Astrocyte of the cerebellum (primary cell): ENCODE data around the gene FOXP1.

Source experiments
- DNase-seq: peaks from one replicate; pipeline ENCODE4 v3.0.0-alpha.2; 2011; ENCODE audit warnings: low read depth
- H3K4me3 ChIP-seq: 2 replicates; pipeline ENCODE4 v1.5.1; 2011; ENCODE audit warnings: mild to moderate bottlenecking, low read depth, low read length, moderate library complexity
- in situ Hi-C: cut with HindIII; loops from 2 replicates; pipeline ENCODE4 v1.10.0; 2017; ENCODE audit warnings: low sequenced_read_pairs
- TF ChIP-seq, protein P1 (sequence below): IDR thresholded peaks from 2 replicates; pipeline ENCODE4 v1.5.1; 2012; ENCODE audit warnings: low read length, low read depth, moderate library complexity, mild to moderate bottlenecking; ENCODE audit errors: missing control alignments

Gene FOXP1

DNA sequence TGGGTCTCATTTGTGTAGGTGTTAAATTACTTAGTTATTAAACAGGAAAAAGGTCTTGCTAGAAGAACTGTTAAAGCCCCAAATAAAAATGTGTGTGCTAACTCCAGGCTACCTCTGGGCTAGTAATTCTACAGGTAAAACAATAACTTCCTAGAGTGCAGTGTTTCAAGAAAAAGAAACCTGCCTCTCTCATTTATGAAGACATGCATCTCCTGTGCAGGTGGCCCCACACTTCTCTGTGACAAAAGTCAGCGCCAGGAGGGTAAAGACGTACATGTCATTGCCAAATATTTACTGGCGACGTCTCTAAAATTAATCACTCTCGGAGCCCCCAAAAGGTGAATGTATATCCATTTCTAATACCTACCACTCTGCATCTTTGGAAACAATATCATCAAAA lies 131.7 kb downstream of the FOXP1 start:
- H3K4me3 ChIP-seq = no peak overlapping the region
- TF ChIP-seq, protein P1, sequence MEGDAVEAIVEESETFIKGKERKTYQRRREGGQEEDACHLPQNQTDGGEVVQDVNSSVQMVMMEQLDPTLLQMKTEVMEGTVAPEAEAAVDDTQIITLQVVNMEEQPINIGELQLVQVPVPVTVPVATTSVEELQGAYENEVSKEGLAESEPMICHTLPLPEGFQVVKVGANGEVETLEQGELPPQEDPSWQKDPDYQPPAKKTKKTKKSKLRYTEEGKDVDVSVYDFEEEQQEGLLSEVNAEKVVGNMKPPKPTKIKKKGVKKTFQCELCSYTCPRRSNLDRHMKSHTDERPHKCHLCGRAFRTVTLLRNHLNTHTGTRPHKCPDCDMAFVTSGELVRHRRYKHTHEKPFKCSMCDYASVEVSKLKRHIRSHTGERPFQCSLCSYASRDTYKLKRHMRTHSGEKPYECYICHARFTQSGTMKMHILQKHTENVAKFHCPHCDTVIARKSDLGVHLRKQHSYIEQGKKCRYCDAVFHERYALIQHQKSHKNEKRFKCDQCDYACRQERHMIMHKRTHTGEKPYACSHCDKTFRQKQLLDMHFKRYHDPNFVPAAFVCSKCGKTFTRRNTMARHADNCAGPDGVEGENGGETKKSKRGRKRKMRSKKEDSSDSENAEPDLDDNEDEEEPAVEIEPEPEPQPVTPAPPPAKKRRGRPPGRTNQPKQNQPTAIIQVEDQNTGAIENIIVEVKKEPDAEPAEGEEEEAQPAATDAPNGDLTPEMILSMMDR = no peak
- no peak for DNase-seq
- in situ Hi-C loops = no loop called here

DNA sequence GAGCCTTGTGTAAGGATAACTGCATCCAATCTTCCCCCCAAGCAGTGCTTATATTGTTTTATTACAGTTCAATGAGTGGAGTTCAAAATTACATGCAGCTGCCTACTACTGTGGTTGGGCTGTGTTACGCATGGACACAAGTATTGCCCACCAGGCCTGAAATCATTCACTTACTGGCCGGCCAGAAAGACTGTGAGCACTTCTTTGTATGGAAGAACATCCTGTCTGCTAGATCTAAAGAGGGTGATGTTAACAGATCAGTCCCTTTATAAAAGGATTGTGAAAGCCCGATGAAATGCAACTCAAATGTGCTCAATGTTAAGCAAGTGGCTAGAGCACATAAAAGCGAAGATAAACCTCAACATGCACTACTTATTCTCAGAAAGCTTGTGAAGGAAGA lies 132.5 kb downstream of the FOXP1 start:
- no peak for DNase-seq
- no peak overlapping the region for H3K4me3 ChIP-seq
- in situ Hi-C loops = no loop called here
- TF ChIP-seq, protein P1 = no peak

DNA sequence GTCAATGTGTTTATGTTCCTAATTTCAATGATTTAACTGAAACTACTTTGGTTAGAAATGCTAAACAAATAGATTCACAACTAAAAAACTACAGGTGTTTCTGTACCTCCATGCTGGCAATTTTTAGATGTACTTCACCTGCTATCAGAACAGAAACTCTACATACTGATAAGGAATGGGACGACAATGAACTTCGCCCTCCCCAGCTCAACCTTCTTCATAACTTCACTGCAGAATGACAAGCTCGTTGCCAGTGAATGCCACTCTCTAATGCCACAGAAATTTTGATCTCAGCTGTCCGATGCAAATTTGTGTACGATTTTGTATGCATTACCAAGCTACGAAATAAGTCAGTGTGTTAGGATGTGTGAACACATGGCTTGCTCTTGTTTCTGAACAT lies 133.4 kb downstream of the FOXP1 start:
- DNase-seq = no peak
- TF ChIP-seq, protein P1 = no peak
- H3K4me3 ChIP-seq = no peak overlapping the region
- in situ Hi-C loops = no loop called here

DNA sequence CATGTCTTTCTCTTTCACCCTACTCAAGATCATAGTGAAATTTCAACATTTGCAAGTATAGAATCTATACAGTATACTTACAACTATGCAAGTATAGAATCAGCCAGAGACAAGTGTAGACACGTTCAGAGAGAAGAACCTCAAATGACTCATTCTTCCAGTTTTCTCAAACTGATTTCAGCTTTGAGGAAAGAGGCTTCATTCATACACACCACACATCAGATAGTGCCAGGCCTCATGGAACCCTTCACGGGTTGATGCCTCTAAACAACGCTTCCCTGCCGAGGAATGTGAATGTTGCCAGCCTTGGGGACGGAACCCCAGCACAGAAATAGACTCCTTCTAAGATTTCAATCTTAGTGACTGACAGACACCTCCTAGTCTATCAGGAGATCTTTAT lies 135.7 kb downstream of the FOXP1 start:
- TF ChIP-seq, protein P1 = no peak
- no peak overlapping the region for H3K4me3 ChIP-seq
- no peak for DNase-seq
- in situ Hi-C loops = no loop called here

DNA sequence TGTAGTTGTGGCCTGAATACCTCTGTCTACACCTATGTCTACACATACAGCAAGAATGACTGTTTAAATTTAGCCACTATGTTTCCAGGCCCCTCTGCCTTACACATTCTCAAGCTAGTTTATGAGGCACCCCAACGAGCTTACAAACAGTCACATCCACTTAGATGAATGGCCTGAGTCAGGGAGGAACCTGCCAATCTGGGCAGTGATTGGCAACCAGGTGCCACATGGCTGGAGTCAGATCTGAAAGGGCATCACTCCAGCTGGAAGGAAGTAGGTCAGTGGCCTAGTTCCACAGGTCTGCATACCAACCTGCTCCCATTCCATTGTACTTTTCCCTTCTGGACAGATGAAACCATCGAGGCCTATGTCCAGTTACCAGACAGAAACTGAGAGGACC lies 136.3 kb downstream of the FOXP1 start:
- in situ Hi-C loops = no loop called here
- TF ChIP-seq, protein P1 = no peak
- no peak for DNase-seq
- no peak overlapping the region for H3K4me3 ChIP-seq

DNA sequence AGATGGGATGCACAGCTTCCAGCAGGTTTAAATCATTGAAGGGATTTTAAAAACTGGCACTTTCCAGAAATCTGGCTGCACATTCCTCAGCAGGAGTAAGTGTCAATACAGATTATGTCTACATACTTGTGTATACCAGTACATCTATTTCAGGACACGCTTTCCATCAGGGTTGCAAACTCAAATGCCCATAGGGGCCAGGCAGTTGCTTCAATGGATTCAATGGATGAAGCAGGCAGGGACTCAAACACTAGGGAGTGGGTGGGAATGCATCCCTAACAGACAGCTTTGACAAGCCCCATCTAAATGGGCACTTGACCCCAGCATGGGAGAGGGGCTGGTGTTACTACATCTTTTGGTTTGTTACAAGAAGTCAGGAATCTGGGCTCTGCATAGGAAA lies 136.8 kb downstream of the FOXP1 start:
- TF ChIP-seq, protein P1 = no peak
- DNase-seq = no peak
- no peak overlapping the region for H3K4me3 ChIP-seq
- in situ Hi-C loops = no loop called here

DNA sequence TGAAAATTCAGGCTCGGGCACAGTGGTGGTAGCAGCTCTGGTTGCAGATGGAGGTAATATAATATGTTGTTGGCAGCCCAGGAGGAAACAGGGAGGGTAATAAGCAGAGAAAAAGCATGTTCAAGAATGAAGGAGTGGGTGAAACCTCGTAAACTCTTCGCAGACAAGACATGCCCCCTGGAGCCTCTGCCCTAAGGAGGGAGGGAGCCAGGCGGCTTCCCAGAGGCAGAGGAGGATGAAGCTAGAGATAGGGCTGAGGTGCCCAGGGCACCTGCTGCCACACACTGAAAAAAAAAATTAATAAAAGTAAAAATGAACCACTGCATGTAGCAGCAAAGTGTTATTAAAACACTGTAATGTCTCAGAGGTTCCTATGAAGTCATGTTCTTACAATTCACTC lies 137.3 kb downstream of the FOXP1 start:
- H3K4me3 ChIP-seq = no peak overlapping the region
- no peak for DNase-seq
- in situ Hi-C loops = no loop called here
- TF ChIP-seq, protein P1 = no peak
